ENCODE data around the gene HID1.

Gene HID1

GRCh38 chr17:74938194-74938950, 34.2 kb downstream of the HID1 start:
- DNase-seq (no peak), ATAC-seq (replicated peaks) (no peak)
- Mint-ChIP-seq H3K4me1 (peaks cover 0 to 3% of the 10 kb centered on the region in 2 donors), H3K27ac (no peak overlapping the region), H3K4me3 (no peak overlapping the region), H3K27me3 (peaks cover 65 to 73% of the 10 kb centered on the region in 2 donors), H3K9me3 (no peaks in the 10 kb centered on the region), H3K36me3 (peaks cover 0 to 3% of the 10 kb centered on the region in 2 donors)

- H3K27me3 Mint-ChIP-seq: peaks cover 68 to 77% of the 10 kb centered on the region in 2 donors
- DNase-seq: no peak
- H3K9me3 Mint-ChIP-seq: no peaks in the 10 kb centered on the region
- H3K36me3 Mint-ChIP-seq: peaks cover 0 to 3% of the 10 kb centered on the region in 2 donors
- H3K4me3 Mint-ChIP-seq: no peak overlapping the region
- H3K27ac Mint-ChIP-seq: no peak overlapping the region
- peaks cover 0 to 3% of the 10 kb centered on the region in 2 donors for H3K4me1 Mint-ChIP-seq
- ATAC-seq (replicated peaks): no peak
Measured at GRCh38 chr17:74937064-74938051, 35.2 kb downstream of the HID1 start.

DNA sequence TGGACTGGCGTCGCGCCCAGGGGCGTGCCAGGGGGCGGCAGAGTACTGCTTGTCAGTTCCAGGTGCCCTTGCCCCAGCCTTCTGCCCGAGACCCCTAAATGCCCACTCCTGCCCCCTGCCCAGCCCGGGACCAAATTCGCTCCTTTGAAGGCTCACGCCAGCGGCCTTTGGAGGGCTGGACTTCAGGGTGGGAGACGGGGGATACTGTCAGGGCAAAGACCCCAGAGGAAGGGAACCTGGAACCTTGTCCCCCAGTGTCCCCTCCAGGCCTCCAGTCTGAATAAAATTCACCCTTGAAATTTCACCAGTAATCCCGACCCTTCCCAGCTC, 36.1 kb downstream of the HID1 start:
- no peak for DNase-seq
- Mint-ChIP-seq H3K4me3 (no peak overlapping the region), H3K9me3 (no peaks in the 10 kb centered on the region), H3K36me3 (peaks cover 0 to 3% of the 10 kb centered on the region in 2 donors), H3K4me1 (peaks cover under 1 to 3% of the 10 kb centered on the region in 2 donors), H3K27me3 (peaks cover 67 to 78% of the 10 kb centered on the region in 2 donors), H3K27ac (no peak overlapping the region)
- ATAC-seq (replicated peaks): no peak

DNA sequence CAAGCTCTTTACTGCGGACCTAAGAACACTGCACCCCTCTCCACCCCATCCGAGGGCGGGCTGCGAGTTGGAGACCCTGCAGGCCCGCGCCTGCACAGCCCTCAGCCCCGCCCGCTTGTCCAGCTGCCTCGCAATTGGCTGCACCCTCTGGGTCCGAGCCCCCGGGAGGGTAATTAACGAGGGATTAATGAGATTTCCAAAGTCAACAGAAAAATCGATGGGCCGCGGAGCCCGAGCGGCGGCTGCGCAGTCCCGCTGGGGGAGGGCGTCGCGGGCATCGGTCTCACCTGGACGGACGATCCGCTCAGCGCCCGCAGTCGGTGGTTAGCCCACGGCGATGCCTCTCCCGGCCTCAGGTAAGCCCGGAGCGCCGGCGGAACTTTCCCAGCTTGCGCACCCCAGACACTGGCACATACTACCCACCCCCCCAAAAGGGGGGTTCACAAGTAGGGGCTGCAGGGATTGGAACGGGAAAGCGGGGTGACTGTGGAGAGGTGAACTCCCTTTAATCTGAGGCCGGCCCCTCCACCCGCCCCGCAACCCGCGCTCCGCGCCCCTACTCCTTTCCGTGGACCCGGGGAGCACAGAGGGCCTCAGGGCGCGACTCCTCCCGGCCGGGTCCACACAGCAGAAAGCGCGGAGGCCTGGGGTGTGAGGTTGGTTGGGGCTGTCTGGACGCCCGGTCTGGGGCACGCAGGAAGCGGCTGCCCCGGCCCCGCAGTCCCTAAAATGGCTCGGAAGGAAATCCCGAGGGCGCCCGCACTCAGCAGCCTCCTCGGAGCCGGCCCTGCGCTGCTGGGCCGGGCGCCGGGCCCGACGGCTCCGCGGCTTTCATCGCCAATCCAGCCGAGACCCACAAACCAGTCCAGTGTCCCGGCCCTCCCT, 36.7 kb downstream of the HID1 start, which contains the start of gene OTOP3:
OTOP3 (plus strand) TSS at position 314 of the 885 bp plus-strand sequence; CDS start at position 338, 24 bp downstream.
- H3K4me1 Mint-ChIP-seq: peaks cover 5 to 6% of the 10 kb centered on the region in 2 donors
- DNase-seq (no peak), ATAC-seq (replicated peaks) (no peak)
- H3K36me3 Mint-ChIP-seq: peaks cover 0 to 3% of the 10 kb centered on the region in 2 donors
- no peaks in the 10 kb centered on the region for H3K9me3 Mint-ChIP-seq
- peaks cover 70 to 83% of the 10 kb centered on the region in 2 donors for H3K27me3 Mint-ChIP-seq
- H3K4me3 Mint-ChIP-seq: no peak within 1 kb of the TSS
- no peak within 1 kb of the TSS for H3K27ac Mint-ChIP-seq

DNA sequence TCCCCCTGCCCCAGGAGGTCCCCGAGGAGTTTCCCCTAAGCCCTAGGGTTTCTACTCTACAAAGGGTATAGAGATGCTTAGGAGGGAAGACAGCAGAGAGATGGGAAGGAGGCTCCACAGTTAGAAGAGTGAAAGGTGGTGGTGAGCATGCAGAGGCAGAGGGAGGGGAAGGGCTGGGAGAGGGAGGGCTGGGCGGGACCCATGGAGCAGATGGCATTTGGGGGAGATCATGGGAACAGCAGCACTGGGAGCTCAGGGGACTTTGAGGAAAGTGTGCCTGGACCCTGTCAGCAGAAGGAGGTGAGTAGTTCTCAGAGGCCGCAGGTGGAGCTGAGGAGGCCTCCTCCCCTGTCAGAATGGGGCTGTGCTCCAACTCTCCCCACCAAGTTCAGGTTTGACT, 37.5 kb downstream of the HID1 start:
- Mint-ChIP-seq H3K27me3 (peaks cover 75 to 87% of the 10 kb centered on the region in 2 donors), H3K9me3 (no peaks in the 10 kb centered on the region), H3K4me3 (no peak overlapping the region), H3K36me3 (peaks cover 0 to 4% of the 10 kb centered on the region in 2 donors), H3K4me1 (peaks cover 5 to 6% of the 10 kb centered on the region in 2 donors), H3K27ac (no peak overlapping the region)
- no peak for DNase-seq
- ATAC-seq (replicated peaks): no peak

DNA sequence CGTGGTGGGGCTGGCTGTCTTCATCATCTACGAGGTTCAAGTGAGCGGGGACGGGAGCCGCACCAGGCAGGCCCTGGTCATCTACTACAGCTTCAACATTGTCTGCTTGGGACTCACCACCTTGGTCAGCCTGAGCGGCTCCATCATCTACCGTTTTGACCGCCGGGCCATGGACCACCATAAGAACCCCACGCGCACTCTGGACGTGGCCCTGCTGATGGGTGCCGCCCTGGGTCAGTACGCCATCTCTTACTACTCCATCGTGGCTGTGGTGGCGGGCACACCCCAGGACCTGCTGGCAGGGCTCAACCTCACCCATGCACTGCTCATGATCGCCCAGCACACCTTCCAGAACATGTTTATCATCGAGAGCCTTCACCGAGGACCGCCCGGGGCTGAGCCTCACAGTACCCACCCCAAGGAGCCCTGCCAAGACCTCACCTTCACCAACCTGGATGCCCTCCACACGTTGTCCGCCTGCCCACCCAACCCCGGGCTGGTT, 42.0 kb downstream of the HID1 start:
- Mint-ChIP-seq H3K36me3 (peaks cover 0 to 1% of the 10 kb centered on the region in 2 donors), H3K9me3 (no peaks in the 10 kb centered on the region), H3K27me3 (peaks cover 70 to 90% of the 10 kb centered on the region in 2 donors), H3K4me3 (no peak overlapping the region), H3K4me1 (peaks cover 5 to 6% of the 10 kb centered on the region in 2 donors), H3K27ac (no peak overlapping the region)
- ATAC-seq (replicated peaks) (no peak), DNase-seq (no peak)

- H3K27ac Mint-ChIP-seq: no peak overlapping the region
- H3K27me3 Mint-ChIP-seq: peaks cover 73 to 93% of the 10 kb centered on the region in 2 donors
- no peak for DNase-seq
- peaks cover 10 to 16% of the 10 kb centered on the region in 2 donors for H3K4me1 Mint-ChIP-seq
- ATAC-seq (replicated peaks): no peak
- H3K36me3 Mint-ChIP-seq: peaks cover 0 to 1% of the 10 kb centered on the region in 2 donors
- no peak overlapping the region for H3K4me3 Mint-ChIP-seq
- no peaks in the 10 kb centered on the region for H3K9me3 Mint-ChIP-seq
Measured at GRCh38 chr17:74928786-74929185, 43.8 kb downstream of the HID1 start.

DNA sequence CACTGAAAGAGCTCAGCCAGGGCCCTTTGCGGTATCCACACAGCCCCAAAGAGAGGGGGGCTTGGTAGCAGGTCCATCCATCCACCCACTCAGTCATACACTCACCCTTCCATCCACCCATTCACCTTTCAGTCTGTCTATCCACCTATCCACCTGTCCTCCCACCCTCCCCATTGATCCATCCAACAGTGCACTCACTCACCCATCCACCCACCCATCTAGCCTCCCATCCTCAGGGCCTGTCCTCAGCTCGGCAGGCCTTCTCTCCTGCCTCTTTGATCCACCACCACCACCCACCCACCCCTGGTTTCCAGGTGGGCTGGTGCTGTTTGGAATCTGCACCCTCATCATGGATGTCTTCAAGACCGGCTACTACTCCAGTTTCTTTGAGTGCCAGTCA, 47.3 kb downstream of the HID1 start:
- Mint-ChIP-seq H3K36me3 (no peaks in the 10 kb centered on the region), H3K4me1 (peaks cover 12 to 26% of the 10 kb centered on the region in 2 donors), H3K4me3 (no peak overlapping the region), H3K27me3 (peaks cover 70 to 83% of the 10 kb centered on the region in 2 donors), H3K9me3 (no peaks in the 10 kb centered on the region), H3K27ac (no peak overlapping the region)
- no peak for DNase-seq
- no peak for ATAC-seq (replicated peaks)

DNA sequence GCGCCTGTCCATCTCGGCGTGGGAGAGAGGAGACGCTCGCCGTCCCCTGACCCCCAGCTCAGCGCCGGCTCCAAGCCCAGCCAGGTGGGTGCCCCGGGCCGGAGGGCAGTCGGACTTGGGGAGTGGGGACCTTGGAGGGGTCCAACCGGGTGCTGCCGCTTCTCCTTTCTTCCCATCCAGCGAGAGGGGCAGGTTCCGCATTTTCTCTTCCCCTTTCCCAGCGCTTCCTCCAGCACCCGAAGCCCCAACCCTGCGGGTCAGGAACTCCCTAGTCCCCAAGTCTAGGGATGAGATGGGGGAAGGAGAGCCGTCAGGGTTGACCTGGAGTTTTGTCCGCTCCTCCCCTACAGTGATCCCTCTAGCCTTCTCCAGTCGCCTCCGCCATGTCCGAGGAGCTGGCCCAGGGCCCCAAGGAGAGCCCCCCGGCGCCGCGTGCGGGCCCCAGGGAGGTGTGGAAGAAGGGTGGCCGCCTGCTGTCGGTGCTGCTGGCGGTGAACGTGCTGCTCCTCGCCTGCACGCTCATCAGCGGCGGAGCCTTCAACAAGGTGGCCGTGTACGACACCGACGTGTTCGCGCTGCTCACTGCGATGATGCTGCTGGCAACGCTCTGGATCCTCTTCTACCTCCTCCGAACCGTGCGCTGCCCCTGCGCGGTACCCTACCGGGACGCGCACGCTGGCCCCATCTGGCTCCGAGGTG, 48.2 kb downstream of the HID1 start, which contains the start of gene OTOP2:
OTOP2 (plus strand) TSS at position 24 of the 699 bp plus-strand sequence; CDS start at position 384, 360 bp downstream.
- no peaks in the 10 kb centered on the region for H3K36me3 Mint-ChIP-seq
- H3K4me1 Mint-ChIP-seq: peaks cover 12 to 26% of the 10 kb centered on the region in 2 donors
- no peaks in the 10 kb centered on the region for H3K9me3 Mint-ChIP-seq
- peaks cover 67 to 78% of the 10 kb centered on the region in 2 donors for H3K27me3 Mint-ChIP-seq
- DNase-seq (no peak), ATAC-seq (replicated peaks) (no peak)
- H3K27ac Mint-ChIP-seq: peak within 1 kb of the TSS; percentile 65
- H3K4me3 Mint-ChIP-seq: peak within 1 kb of the TSS; percentile 52 to 60

- H3K36me3 Mint-ChIP-seq: no peaks in the 10 kb centered on the region
- ATAC-seq (replicated peaks) (peak; percentile 63 to 67), DNase-seq (peak; percentile 44)
- peaks cover 65 to 75% of the 10 kb centered on the region in 2 donors for H3K27me3 Mint-ChIP-seq
- H3K27ac Mint-ChIP-seq: no peak overlapping the region
- H3K4me3 Mint-ChIP-seq: peak overlapping the region in 1 of 2 donors; percentile 14
- peaks cover 12 to 26% of the 10 kb centered on the region in 2 donors for H3K4me1 Mint-ChIP-seq
- no peaks in the 10 kb centered on the region for H3K9me3 Mint-ChIP-seq
Measured at GRCh38 chr17:74923538-74924249, 48.9 kb downstream of the HID1 start.

DNA sequence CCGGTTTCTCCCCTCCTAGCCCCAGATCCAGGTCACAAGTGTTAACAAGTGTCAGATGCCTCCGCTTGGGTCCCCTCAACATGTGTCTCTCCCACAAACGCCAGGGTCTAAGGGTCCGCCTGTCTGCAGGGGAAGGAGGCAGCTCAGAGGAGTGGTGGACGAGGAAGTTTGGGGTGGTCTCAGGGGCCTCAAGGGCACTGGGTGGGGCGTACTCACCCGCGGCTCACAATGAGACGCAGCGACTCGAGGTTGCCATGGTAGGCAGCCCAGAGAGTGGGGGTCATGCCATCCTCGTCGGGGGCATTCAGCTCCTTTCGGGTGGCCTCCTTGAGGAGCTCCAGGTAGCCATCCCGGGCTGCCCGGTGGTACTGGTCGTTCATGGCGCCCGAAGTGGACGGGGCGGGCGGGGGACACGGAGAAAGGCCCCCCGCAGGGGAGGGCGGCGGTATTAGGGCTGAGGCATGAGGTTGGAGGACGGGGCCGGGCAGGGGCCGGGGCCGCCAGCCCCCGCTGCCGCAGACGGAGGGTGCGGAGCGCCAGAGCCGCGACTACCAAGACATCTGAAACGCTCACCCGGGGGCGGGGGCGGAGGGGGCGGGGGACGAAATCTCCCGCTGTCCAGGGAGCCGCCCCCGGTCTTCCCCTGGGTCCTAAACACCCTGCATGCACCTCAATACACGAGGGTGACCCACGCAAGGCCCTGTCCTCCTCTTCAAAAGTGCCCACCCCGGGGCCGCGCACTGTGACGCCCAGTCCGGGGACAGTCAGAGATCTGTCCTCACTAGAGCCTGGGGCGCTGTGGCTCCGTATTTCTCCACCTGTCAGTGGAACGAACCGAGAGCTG, 49.6 kb downstream of the HID1 start, which contains the start of gene USH1G:
USH1G (minus strand) TSS at position 562 of the 844 bp plus-strand sequence; CDS start at position 380, 182 bp downstream.
- H3K27ac Mint-ChIP-seq: peak within 1 kb of the TSS; percentile 22
- H3K36me3 Mint-ChIP-seq: no peaks in the 10 kb centered on the region
- H3K27me3 Mint-ChIP-seq: peaks cover 64 to 75% of the 10 kb centered on the region in 2 donors
- H3K9me3 Mint-ChIP-seq: no peaks in the 10 kb centered on the region
- DNase-seq (no peak), ATAC-seq (replicated peaks) (peak; percentile 50 to 53)
- peaks cover 12 to 26% of the 10 kb centered on the region in 2 donors for H3K4me1 Mint-ChIP-seq
- H3K4me3 Mint-ChIP-seq: peak within 1 kb of the TSS; percentile 55 to 63

DNA sequence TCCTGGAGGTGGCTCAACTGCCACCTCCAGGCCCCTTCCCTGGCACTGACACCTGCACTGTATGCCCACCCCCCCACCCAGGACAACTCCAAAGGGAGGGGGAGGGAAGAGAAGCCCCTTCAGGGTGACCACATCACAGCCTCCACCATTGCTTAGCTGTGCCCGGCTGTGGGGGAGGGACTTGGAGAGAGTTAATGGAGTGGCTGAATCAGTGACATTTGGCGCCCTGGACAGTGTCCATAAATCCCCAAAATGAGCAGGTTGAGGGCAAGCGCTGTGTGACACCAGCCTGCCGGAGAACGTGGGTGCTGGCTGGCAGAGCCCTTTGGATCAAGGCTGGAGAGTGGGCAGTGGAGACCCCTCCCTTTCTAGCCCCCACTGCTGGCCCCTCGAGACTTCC, 50.4 kb downstream of the HID1 start:
- H3K4me3 Mint-ChIP-seq: no peak overlapping the region
- DNase-seq: no peak

More for the DNA sequence above, 50.4 kb downstream of the HID1 start:
- Mint-ChIP-seq H3K27ac (no peak overlapping the region), H3K4me1 (peaks cover 12 to 26% of the 10 kb centered on the region in 2 donors), H3K27me3 (peaks cover 58 to 75% of the 10 kb centered on the region in 2 donors), H3K9me3 (no peaks in the 10 kb centered on the region), H3K36me3 (no peaks in the 10 kb centered on the region)
- ATAC-seq (replicated peaks): no peak
